ENCODE measurements around the gene UQCC2.

Gene UQCC2

DNA sequence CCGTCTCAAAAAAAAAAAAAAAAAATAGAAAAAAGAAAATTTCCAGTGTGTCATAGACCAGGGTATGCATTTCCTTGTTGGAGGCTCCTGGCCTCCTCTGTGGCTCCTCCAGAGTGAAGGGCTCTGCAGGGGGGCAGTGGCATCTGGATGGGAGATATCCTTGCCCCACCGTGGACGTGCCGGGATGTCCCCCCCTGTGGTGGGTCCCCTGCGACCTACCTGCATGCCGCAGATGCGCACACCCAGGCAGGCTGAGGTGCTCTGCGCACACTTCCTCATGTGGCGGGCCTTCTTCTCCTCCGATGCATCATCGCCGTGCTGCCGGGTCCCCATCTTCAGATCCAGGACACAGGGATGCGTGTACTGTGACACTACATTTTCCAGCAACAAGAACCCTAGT, 13.7 kb upstream of the UQCC2 start:
- DNase-seq, result no peak

- DNase-seq, result no peak
Measured at GRCh38 chr6:33724102-33725023, 12.9 kb upstream of the UQCC2 start.

DNA sequence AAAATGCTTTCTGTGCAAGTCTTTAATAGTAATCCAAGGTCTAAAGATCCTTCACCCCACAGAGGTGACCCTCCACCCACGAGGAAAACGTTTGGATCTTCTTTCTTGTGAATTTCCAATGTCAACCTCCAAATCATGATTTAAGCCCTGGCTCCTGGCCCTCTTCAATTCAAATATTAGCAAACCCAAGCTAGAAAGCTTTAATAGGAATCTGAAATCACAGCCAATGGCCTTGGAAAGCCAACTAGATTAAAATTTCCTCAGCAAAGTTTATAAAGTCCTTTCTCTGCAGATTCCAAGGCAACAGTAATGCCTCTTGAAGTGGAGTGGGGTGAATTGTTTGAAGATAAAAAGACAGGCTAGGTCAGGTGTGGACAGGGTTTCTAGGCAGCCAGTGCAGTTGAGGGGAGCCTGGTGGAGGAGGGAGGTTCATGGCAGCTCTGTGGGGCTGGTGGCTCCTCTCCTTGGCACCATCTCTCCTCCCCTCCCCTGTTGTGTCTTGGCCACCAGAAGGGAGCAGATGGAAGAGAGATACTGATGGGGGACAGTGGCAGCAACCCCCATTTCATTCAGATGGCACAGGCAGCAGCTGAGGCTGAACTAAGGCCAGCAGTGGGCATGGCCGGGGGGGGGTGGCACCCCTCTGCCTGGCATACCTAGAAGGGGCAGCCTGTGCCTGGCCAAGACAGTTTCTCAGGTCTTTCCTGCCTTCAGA, 12.0 kb upstream of the UQCC2 start:
- DNase-seq, result no peak

DNA sequence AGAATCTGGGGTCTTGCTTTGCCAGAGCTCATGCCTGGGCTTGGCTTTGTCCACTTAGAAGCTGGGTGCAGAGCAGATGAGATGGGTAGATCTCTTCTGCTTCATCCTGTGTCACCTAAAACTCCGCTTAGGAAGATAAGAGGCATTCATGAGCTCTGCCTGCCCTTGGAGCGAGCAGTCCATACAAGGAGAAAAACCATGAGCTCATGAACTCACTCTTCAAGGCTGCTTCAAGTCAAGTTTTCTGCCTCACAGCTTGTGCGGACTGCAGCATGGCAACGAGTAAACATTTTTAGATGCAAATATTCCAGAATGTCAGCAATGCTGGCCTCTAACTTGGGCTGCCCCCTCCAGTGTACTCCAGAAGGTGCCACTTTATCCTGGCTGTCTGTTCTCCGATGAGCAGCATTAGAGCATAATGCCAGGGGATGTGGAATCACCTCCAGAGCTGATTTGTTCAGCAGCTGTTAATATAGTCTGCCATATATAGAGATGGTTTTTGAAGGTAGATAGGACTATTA, 10.7 kb upstream of the UQCC2 start:
- no peak for DNase-seq

DNA sequence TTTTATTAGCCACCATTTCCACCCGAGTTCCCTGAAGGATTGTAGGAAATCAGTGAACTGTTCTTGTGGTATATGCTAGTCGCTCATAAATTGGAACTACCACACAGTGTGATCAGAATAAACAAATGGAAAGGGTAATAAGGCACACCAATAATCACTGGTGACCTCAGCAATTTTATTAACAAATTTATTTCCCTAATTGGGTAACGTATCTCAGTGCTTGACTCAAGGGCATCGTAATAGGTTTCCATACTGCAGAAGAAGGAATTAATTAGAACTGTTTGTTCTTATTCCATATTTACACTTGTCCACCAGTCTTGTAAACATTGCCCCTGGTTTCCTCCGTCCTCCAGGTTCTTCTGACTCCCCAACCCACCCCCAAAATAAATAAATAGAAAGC, 10.0 kb upstream of the UQCC2 start:
- no peak for DNase-seq

- no peak for DNase-seq
Measured at GRCh38 chr6:33720998-33721397, 9.5 kb upstream of the UQCC2 start.

DNA sequence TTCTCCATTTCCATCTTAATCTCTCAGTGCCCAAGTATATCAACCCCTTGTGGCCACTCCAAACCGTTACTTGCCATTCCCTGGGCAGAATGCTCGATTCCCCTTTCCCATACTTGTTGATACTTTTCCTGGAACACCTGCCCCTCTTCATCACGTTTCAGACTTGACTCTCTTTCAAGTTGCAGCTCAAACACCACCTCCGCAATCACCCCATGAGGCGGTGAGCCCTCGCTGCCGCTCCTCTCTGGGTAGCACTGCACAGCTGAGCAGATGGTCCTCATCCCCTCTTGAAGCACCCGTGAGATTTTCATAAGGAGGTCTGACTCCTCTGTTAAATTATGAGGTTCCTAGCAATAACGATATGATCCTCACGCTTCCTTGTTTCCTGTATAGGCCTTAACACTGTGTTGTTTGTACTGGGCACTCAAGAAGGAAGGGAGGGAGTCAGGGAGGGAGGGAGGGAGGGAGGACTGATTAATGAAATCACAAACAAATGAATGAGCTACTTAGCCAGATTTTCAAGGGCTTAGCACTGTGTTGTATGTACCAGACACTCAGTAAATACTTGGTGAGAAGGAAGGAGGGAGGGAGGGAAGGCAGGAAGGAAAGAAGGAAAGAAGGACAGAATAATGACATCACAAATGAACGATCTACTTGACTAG, 8.0 kb upstream of the UQCC2 start:
- DNase-seq, result no peak

GRCh38 chr6:33718713-33719112, 7.2 kb upstream of the UQCC2 start:
- no peak for DNase-seq

DNA sequence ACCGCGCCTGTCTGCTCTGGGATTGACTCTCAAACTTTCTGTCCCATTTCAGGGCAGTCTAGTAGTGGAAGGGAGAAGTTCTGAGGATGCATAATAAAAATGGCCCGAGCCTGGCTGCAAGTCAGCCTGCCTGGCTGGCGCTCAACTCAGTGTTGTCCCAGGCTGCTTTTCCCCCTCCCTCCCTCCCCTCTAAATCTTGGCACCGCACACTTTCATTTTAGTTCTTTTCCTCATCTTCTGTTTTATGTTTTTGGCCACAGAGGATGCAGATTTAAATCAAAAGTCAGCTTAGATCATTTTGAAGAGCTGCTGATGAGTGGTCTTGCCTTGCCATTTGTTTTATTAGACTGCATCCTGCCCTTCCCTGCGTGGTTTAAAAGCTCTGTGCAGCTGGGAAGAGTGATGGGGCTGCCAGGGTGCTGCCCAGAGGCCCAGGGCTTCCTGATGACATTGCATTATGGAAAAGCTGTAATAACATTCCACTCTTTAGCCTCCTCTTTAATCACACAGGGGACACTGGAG, 6.5 kb upstream of the UQCC2 start:
- no peak for DNase-seq

- no peak for DNase-seq
Measured at GRCh38 chr6:33716890-33717632, 5.6 kb upstream of the UQCC2 start.

DNA sequence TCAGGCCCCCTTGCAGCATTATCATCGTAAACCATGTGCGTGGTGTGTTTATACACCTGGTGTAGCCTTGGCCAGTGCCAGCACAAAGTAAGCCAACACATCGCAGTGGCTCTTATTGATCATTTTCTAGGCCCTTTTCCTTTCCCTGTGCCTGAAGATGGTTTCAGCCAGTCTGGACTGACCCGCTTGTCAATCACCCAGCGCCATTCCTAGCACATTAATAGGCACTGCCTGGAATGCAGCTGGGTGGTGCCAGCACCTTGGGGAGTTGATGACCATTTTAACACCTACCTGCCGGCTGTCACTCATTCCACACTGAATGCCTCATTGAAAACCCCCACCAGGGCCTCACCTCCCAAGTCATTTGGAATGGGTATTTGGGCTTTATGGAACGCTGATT, 4.9 kb upstream of the UQCC2 start:
- DNase-seq, result no peak

GRCh38 chr6:33714385-33715040, 3.0 kb upstream of the UQCC2 start:
- no peak for DNase-seq

- DNase-seq, result no peak
Measured at GRCh38 chr6:33713786-33714185, 2.3 kb upstream of the UQCC2 start.

DNA sequence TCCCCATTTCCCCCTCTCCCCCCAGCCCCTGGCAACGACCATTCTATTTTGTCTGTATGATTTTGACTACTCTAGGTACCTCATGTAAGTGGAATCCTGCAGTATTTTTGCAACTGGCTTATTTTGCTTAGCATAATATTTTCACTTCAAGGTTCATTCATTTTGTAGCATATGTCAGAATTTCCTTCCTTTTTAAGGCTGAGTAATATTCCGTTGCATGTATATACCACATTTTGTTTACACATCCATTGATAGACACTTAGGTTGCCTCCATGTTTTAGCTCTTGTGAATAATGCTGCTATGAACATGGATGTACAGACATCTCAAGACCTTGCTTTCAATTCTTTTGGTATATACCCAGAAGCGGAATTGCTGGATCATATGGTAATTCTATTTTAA, 1.4 kb upstream of the UQCC2 start:
- no peak for DNase-seq

- DNase-seq, result no peak
Measured at GRCh38 chr6:33710296-33711121, 991 bp downstream of the UQCC2 start.

GRCh38 chr6:33709605-33710295, 1.8 kb downstream of the UQCC2 start:
- DNase-seq, result no peak

DNA sequence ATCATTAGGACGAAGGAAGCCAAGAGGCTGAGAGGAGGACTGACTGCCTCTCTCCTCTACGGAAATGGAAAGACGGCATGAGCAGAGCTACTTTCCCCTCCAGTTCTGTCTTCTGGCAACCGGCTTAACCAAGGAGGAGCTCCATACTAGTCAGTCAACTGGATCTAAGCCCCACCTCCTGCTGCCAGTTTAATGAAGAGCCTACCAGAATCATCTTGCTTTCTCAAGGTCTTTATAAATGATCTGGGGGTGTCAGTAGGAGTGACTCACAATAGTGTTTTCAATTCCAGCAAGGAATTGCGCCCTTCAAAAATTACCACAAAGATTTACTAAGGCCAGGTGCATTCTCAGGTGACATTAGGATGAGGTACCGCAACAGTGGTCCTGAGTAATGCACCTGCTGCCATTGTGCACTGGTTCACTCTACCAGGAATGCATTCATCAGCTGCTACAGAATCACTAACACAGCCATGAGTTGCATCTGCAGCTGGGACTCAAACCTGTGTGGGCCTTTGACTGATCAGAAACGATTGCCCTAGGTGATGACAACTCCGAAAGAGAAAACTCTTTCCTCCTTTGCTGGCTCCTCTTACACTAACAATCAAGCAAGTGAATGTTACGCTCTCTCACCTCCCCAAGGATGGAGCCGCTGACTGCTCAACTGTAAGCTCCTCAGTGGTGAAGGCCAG, 2.8 kb downstream of the UQCC2 start:
- no peak for DNase-seq

DNA sequence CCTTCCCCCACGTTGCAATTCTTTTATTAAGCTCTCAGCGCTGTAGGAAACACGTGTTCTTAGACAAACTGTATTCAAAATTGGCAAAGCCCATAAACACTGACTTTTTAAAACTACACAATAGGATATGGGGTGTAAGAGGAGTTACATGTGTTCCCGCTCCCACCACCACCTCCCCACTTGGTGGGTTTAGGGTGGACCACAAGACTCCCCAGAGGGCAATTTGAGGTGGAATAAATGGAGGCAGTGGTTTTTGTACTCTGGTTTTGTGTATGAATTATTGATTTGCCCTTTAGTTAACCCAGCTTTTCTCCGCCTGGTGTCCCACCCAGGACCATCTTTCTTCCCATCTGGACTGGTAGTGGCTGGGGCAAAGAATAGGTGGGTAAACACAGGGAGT, 3.7 kb downstream of the UQCC2 start:
- DNase-seq, result no peak

DNA sequence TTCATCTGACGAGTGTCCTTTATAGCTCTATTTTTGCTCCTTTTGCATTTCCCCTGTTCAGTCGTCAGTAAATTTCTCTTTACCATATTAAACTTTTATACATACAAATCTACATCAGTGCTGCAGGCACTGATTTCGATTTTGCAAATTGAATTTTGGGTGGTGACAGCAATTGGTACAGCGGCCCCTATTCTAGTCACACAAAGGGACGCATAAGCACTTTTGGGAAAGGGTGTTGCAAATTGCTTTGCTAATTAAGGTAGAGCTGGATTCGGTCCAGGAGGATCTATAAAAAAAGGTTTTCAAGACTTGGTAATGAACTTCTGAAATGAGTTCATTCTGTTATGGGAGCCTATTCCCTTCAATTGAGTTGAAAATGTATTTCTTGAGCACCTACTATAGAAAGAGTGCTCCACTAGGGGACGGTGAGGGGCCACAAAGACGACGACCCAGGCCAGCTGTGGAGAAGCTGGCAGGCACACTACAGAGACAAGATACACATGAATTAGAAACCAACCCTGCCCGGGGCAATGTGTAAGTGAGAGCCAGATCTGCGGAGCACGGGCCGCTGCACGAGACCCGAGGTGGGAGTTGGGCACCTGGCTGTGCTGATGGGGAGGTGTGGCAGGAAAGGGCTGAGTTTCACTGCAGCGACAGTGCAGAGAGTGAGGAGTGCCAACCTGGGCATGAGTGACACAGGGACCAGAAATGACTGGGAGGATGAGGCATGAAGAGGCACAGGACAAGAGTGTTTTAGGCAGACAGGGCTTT, 5.4 kb downstream of the UQCC2 start:
- DNase-seq, result no peak

Measured in hematopoietic multipotent progenitor cell treated with erythropoietin and hydrocortisone succinate and interleukin-3 and kit ligand, for 8 days (in vitro differentiated cells).